Measurements from ENCODE around the gene TOMM6.

The TOMM6 gene

GRCh38 chr6:41785689-41786450 lies 1.6 kb upstream of the TOMM6 start:
- H3K79me2 ChIP-seq (ENCODE audit: insufficient read depth, low read length): peaks cover 17% of the 10 kb centered on the region
- H2AFZ ChIP-seq (ENCODE audit: low read depth, low read length, severe bottlenecking): peak overlapping the region; percentile 56
- peak overlapping the region; percentile 90 for H3K9ac ChIP-seq (ENCODE audit: low read length)
- H3K36me3 ChIP-seq (ENCODE audit: low read length): peaks cover 15% of the 10 kb centered on the region
- no peaks in the 10 kb centered on the region for H3K9me3 ChIP-seq (ENCODE audit: insufficient read depth, low read length)
- no peaks in the 10 kb centered on the region for H3K27me3 ChIP-seq (ENCODE audit: low read length)
- peak overlapping the region; percentile 77 for H3K4me2 ChIP-seq (ENCODE audit: low read depth, low read length, poor library complexity, severe bottlenecking)
- no peaks in the 10 kb centered on the region for H3K9me2 ChIP-seq (replicated peaks; ENCODE audit: insufficient read depth, low read length)
- no peaks in the 10 kb centered on the region for H4K20me1 ChIP-seq (ENCODE audit: low read depth, low read length)
- H3K27ac ChIP-seq (ENCODE audit: low read depth, low read length): no peak overlapping the region
- H3F3A ChIP-seq (ENCODE audit: insufficient read depth): peaks cover 25% of the 10 kb centered on the region
- H3K4me3 ChIP-seq (ENCODE audit: insufficient read depth, low read length, poor library complexity, severe bottlenecking): peak overlapping the region; percentile 86
- TF ChIP-seq CTCF (IDR thresholded peaks at IDR 0.05; ENCODE audit: insufficient read depth, low read length, poor library complexity, severe bottlenecking) (no peak), EZH2phosphoT487 (conservative IDR thresholded peaks at IDR 0.05; ENCODE audit: low read length) (no peak)

GRCh38 chr6:41786451-41787218 lies 859 bp upstream of the TOMM6 start:
- no peaks in the 10 kb centered on the region for H4K20me1 ChIP-seq (ENCODE audit: low read depth, low read length)
- H3K9me2 ChIP-seq (replicated peaks; ENCODE audit: insufficient read depth, low read length): no peaks in the 10 kb centered on the region
- H3K9ac ChIP-seq (ENCODE audit: low read length): peak overlapping the region; percentile 90
- peaks cover 17% of the 10 kb centered on the region for H3K79me2 ChIP-seq (ENCODE audit: insufficient read depth, low read length)
- H2AFZ ChIP-seq (ENCODE audit: low read depth, low read length, severe bottlenecking): peak overlapping the region; percentile 56
- peak overlapping the region; percentile 77 for H3K4me2 ChIP-seq (ENCODE audit: low read depth, low read length, poor library complexity, severe bottlenecking)
- peaks cover 25% of the 10 kb centered on the region for H3F3A ChIP-seq (ENCODE audit: insufficient read depth)
- H3K27ac ChIP-seq (ENCODE audit: low read depth, low read length): peak overlapping the region; percentile 83
- TF ChIP-seq EZH2phosphoT487 (conservative IDR thresholded peaks at IDR 0.05; ENCODE audit: low read length): no peak
- TF ChIP-seq CTCF (IDR thresholded peaks at IDR 0.05; ENCODE audit: insufficient read depth, low read length, poor library complexity, severe bottlenecking): peak; percentile 96
- H3K27me3 ChIP-seq (ENCODE audit: low read length): no peaks in the 10 kb centered on the region
- no peaks in the 10 kb centered on the region for H3K9me3 ChIP-seq (ENCODE audit: insufficient read depth, low read length)
- peak overlapping the region; percentile 86 for H3K4me3 ChIP-seq (ENCODE audit: insufficient read depth, low read length, poor library complexity, severe bottlenecking)
- peaks cover 21% of the 10 kb centered on the region for H3K36me3 ChIP-seq (ENCODE audit: low read length)

- H3K36me3 ChIP-seq (ENCODE audit: low read length): peaks cover 24% of the 10 kb centered on the region
- no peaks in the 10 kb centered on the region for H3K9me2 ChIP-seq (replicated peaks; ENCODE audit: insufficient read depth, low read length)
Observed at GRCh38 chr6:41789390-41789724, 1.9 kb downstream of the TOMM6 start.

More at GRCh38 chr6:41789390-41789724, 1.9 kb downstream of the TOMM6 start:
- Histone ChIP-seq H3K4me2 (ENCODE audit: low read depth, low read length, poor library complexity, severe bottlenecking) (peak overlapping the region; percentile 6), H3F3A (ENCODE audit: insufficient read depth) (peaks cover 38% of the 10 kb centered on the region), H2AFZ (ENCODE audit: low read depth, low read length, severe bottlenecking) (no peak overlapping the region), H3K79me2 (ENCODE audit: insufficient read depth, low read length) (peaks cover 17% of the 10 kb centered on the region), H3K9ac (ENCODE audit: low read length) (no peak overlapping the region), H3K27me3 (ENCODE audit: low read length) (no peaks in the 10 kb centered on the region), H3K9me3 (ENCODE audit: insufficient read depth, low read length) (no peaks in the 10 kb centered on the region), H4K20me1 (ENCODE audit: low read depth, low read length) (no peaks in the 10 kb centered on the region), H3K27ac (ENCODE audit: low read depth, low read length) (no peak overlapping the region), H3K4me3 (ENCODE audit: insufficient read depth, low read length, poor library complexity, severe bottlenecking) (no peak overlapping the region)
- TF ChIP-seq EZH2phosphoT487 (conservative IDR thresholded peaks at IDR 0.05; ENCODE audit: low read length) (no peak), CTCF (IDR thresholded peaks at IDR 0.05; ENCODE audit: insufficient read depth, low read length, poor library complexity, severe bottlenecking) (no peak)

Data from SU-DHL-6 (cell line).